ENCODE measurements around the gene CAVIN1.
"Not testable (repeated sequence)": the region's sequence is repeated elsewhere in the genome, so short reads cannot be mapped to it uniquely, and the experiment has no call there.

DNA sequence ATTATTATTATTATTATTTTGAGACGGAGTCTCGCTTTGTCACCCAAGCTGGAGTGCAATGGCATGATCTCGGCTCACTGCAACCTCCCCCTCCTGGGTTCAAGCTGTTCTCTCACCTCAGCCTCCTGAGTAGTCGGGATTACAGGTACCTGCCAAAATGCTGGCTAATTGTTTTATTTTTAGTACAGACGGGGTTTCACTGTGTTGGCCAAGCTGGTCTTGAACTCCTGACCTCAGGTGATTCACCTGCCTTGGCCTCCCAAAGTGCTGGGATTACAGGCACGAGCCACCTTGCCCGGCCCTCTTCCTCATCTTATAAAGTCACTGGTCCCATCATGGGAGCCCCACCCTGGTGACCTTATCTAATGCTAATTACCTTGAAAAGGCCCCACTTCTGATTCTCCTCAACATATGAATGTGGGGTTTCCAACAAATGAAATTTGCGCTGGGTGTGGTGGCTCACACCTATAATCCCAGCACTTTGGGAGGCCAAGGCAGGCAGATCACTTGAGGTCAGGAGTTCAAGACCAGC lies 22.1 kb downstream of the CAVIN1 start:
- not testable (repeated sequence) for TF ChIP-seq POLR2AphosphoS5, POLR2A, EP300 (IDR thresholded peaks at IDR 0.05)
- TF ChIP-seq, protein P1, sequence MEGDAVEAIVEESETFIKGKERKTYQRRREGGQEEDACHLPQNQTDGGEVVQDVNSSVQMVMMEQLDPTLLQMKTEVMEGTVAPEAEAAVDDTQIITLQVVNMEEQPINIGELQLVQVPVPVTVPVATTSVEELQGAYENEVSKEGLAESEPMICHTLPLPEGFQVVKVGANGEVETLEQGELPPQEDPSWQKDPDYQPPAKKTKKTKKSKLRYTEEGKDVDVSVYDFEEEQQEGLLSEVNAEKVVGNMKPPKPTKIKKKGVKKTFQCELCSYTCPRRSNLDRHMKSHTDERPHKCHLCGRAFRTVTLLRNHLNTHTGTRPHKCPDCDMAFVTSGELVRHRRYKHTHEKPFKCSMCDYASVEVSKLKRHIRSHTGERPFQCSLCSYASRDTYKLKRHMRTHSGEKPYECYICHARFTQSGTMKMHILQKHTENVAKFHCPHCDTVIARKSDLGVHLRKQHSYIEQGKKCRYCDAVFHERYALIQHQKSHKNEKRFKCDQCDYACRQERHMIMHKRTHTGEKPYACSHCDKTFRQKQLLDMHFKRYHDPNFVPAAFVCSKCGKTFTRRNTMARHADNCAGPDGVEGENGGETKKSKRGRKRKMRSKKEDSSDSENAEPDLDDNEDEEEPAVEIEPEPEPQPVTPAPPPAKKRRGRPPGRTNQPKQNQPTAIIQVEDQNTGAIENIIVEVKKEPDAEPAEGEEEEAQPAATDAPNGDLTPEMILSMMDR (IDR thresholded peaks at IDR 0.05) = not testable (repeated sequence)
